Prostate gland (tissue), 2 donors: ENCODE measurements around the gene DOK3.

Source experiments
- POLR2A ChIP-seq: fragments of 450-650 bp; IDR thresholded peaks from one replicate; pipeline ENCODE4 v1.6.1; 2016; ENCODE audit warnings: antibody characterized with exemption, mild to moderate bottlenecking
- POLR2AphosphoS5 ChIP-seq: sonication (generic); formaldehyde crosslinking; IDR thresholded peaks from one replicate; pipeline ENCODE4 v1.6.1; 2017; ENCODE audit warnings: antibody characterized with exemption
- TF ChIP-seq, protein P1 (sequence below), 4 experiments: fragments of 200-600 bp in 2 of 4; fragments of 450-650 bp in 2 of 4; sonication (generic) in 2 of 4; IDR thresholded peaks; 1 replicate in 3 of 4; 2 replicates in 1 of 4; pipeline ENCODE4 v1.5.1; 2016 to 2019; ENCODE audit warnings: antibody characterized with exemption in 4 of 4, mild to moderate bottlenecking in 2 of 4, moderate library complexity in 2 of 4

- TF ChIP-seq, protein P1, sequence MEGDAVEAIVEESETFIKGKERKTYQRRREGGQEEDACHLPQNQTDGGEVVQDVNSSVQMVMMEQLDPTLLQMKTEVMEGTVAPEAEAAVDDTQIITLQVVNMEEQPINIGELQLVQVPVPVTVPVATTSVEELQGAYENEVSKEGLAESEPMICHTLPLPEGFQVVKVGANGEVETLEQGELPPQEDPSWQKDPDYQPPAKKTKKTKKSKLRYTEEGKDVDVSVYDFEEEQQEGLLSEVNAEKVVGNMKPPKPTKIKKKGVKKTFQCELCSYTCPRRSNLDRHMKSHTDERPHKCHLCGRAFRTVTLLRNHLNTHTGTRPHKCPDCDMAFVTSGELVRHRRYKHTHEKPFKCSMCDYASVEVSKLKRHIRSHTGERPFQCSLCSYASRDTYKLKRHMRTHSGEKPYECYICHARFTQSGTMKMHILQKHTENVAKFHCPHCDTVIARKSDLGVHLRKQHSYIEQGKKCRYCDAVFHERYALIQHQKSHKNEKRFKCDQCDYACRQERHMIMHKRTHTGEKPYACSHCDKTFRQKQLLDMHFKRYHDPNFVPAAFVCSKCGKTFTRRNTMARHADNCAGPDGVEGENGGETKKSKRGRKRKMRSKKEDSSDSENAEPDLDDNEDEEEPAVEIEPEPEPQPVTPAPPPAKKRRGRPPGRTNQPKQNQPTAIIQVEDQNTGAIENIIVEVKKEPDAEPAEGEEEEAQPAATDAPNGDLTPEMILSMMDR (IDR thresholded peaks at IDR 0.05): no peak
- TF ChIP-seq POLR2A (no peak), POLR2AphosphoS5 (no peak)
These were observed 44.2 kb upstream of the DOK3 start for GRCh38 chr5:177553671-177554429.
